Motor neuron (in vitro differentiated cells): ENCODE results near the gene TBXT. TPM values are rescaled to one million over a fixed set of nuclear protein-coding genes. Genes with fewer than 3 reads are reported as not detected.
"Not testable (repeated sequence)": the region's sequence is repeated elsewhere in the genome, so short reads cannot be mapped to it uniquely, and the experiment has no call there.

ENCODE experiments used
- ATAC-seq, 8 experiments: fragments of 200-7000 bp; cut with Tn5 transposase; replicated peaks in 6 of 8; 2 replicates each; pipeline ENCODE4 v1.8.0; 2021; ENCODE audit warnings: mild to moderate bottlenecking in 8 of 8, moderate library complexity in 8 of 8
- H3K27ac ChIP-seq, 2 donors: fragments of 250-450 bp; sonication (Bioruptor Pico); 2 replicates each; pipeline ENCODE4 v1.9.0; 2021; ENCODE audit warnings: antibody characterized with exemption in 2 of 2, mild to moderate bottlenecking in 2 of 2, moderate library complexity in 1 of 2
- H3K4me1 ChIP-seq, 2 donors: fragments of 250-450 bp; sonication (Bioruptor Pico); replicated peaks in 1 of 2; 2 replicates each; pipeline ENCODE4 v1.6.1; 2021; ENCODE audit warnings: antibody characterized with exemption in 2 of 2, mild to moderate bottlenecking in 2 of 2, moderate library complexity in 1 of 2
- H3K4me3 ChIP-seq, 5 donors: fragments of 250-450 bp; sonication (Bioruptor Pico); 2 replicates each; pipeline ENCODE4 v1.9.0; 2021; ENCODE audit warnings: antibody characterized with exemption in 5 of 5, mild to moderate bottlenecking in 5 of 5, moderate library complexity in 4 of 5
- WGBS, 10 experiments: fragments of 450-650 bp; shearing (Covaris generic); methylation state at CpG; one replicate each; pipeline ENCODE4 v1.0.0; 2022; 5-methylcytosine and 5-hydroxymethylcytosine counted together
- in situ Hi-C, 9 experiments: fragments of 400-800 bp; cut with MboI; loops; one replicate each; pipeline ENCODE4 v1.15.0; 2021; ENCODE audit warnings: low sequenced_read_pairs in 9 of 9, low pct_unique_long_range_greater_than_20kb in 2 of 9; ENCODE audit not compliant: unreplicated experiment in 9 of 9
- total RNA-seq, 8 experiments: library from RNA; unstranded; fragments of 300-600 nt; gene quantifications; 2 replicates each; pipeline versions ENCODE4 v1.2.3 to v1.2.4, GENCODE V29; 2022

The TBXT gene
- total RNA-seq, 8 experiments from 2014 or later: 0.13 to 0.28 TPM; not detected in 6

GRCh38 chr6:166194914-166195859 is 27.5 kb upstream of the TBXT start:
- Histone ChIP-seq H3K4me1 (peaks cover 3 to 4% of the 10 kb centered on the region in 2 donors), H3K4me3 (no peak overlapping the region), H3K27ac (no peak overlapping the region)
- 7 to 100% (median 47%) methylated on average over 1 to 5 of the region's 13 CpGs for WGBS, 10 experiments
- in situ Hi-C loops: no loop called here
- ATAC-seq: peak in 3 of 8 experiments; percentile 32 to 71 (median 50)

GRCh38 chr6:166192557-166192956 is 24.9 kb upstream of the TBXT start:
- Histone ChIP-seq H3K4me3 (no peak overlapping the region), H3K27ac (no peak overlapping the region), H3K4me1 (peaks cover 3 to 4% of the 10 kb centered on the region in 2 donors)
- ATAC-seq: no peak
- WGBS, 10 experiments: 0 to 89% (median 47%) methylated on average over 1 to 5 of the region's 5 CpGs; no CpG with 5 or more reads in 4 of the 10 experiments
- in situ Hi-C loops: no loop called here

- no peak for ATAC-seq
- Histone ChIP-seq H3K4me3 (no peak overlapping the region), H3K4me1 (peaks cover 1 to 2% of the 10 kb centered on the region in 2 donors), H3K27ac (no peak overlapping the region)
- WGBS, 10 experiments: 45 to 100% (median 89%) methylated on average over 1 to 7 of the region's 10 CpGs
- in situ Hi-C loops: no loop called here
These were observed 24.5 kb upstream of the TBXT start for GRCh38 chr6:166192136-166192535.

- no peak overlapping the region for H3K4me3 ChIP-seq
- no peaks in the 10 kb centered on the region for H3K4me1 ChIP-seq
- H3K27ac ChIP-seq: no peak overlapping the region
- WGBS, 10 experiments: 0 to 92% (median 60%) methylated on average over 1 to 5 of the region's 6 CpGs; no CpG with 5 or more reads in 6 of the 10 experiments
- ATAC-seq: no peak
- in situ Hi-C loops: no loop called here
These were observed 12.1 kb upstream of the TBXT start for GRCh38 chr6:166179704-166180103.

GRCh38 chr6:166176106-166176505 is 8.5 kb upstream of the TBXT start:
- Histone ChIP-seq H3K27ac (no peak overlapping the region), H3K4me3 (no peak overlapping the region), H3K4me1 (no peaks in the 10 kb centered on the region)
- WGBS, 10 experiments: 0 to 78% (median 33%) methylated on average over 1 to 2 of the region's 2 CpGs; no CpG with 5 or more reads in 4 of the 10 experiments
- in situ Hi-C loops: no loop called here
- no peak for ATAC-seq

GRCh38 chr6:166175093-166175492 is 7.4 kb upstream of the TBXT start:
- in situ Hi-C loops, H3K4me1 ChIP-seq, ATAC-seq, H3K4me3 ChIP-seq, H3K27ac ChIP-seq: not testable (repeated sequence)
- no CpG with 5 or more reads among the region's 3 CpGs for WGBS, 10 experiments

GRCh38 chr6:166174031-166174430 is 6.4 kb upstream of the TBXT start:
- peaks cover 5% of the 10 kb centered on the region in 2 donors for H3K4me1 ChIP-seq
- no peak overlapping the region for H3K4me3 ChIP-seq
- no peak for ATAC-seq
- H3K27ac ChIP-seq: no peak overlapping the region
- in situ Hi-C loops: loop anchor here in 2 of 9 experiments (25.0 kb wide), 3 partner anchors 88 to 238 kb away; partner anchors contain the start of gene MPC1 (in 1 of the 2)
- 0 to 90% (median 40%) methylated on average over 1 to 5 of the region's 5 CpGs; no CpG with 5 or more reads in 1 of the 10 experiments for WGBS, 10 experiments

GRCh38 chr6:166173281-166173951 is 5.8 kb upstream of the TBXT start:
- Histone ChIP-seq H3K4me3 (no peak overlapping the region), H3K4me1 (peaks cover 5 to 11% of the 10 kb centered on the region in 2 donors), H3K27ac (no peak overlapping the region)
- WGBS, 10 experiments: 0 to 58% (median 44%) methylated on average over 2 to 6 of the region's 9 CpGs; no CpG with 5 or more reads in 1 of the 10 experiments
- in situ Hi-C loops: loop anchor here in 2 of 9 experiments (25.0 kb wide), 3 partner anchors 89 to 239 kb away; partner anchors contain the start of gene MPC1 (in 1 of the 2)
- peak in 2 of 8 experiments; percentile 58 to 71 for ATAC-seq

GRCh38 chr6:166172546-166172945 is 4.9 kb upstream of the TBXT start:
- in situ Hi-C loops: loop anchor here in 2 of 9 experiments (25.0 kb wide), 3 partner anchors 90 to 240 kb away; partner anchors contain the start of gene MPC1 (in 1 of the 2)
- no peak for ATAC-seq
- whole genome bisulfite sequencing, 10 experiments: 45 to 100% (median 80%) methylated on average over 1 to 3 of the region's 3 CpGs; no CpG with 5 or more reads in 3 of the 10 experiments
- Histone ChIP-seq H3K4me1 (peaks cover 8 to 14% of the 10 kb centered on the region in 2 donors), H3K4me3 (no peak overlapping the region), H3K27ac (no peak overlapping the region)

- in situ Hi-C loops: loop anchor here in 2 of 9 experiments (25.0 kb wide), 3 partner anchors 93 to 243 kb away; partner anchors contain the start of gene MPC1 (in 1 of the 2)
- peaks cover 9 to 19% of the 10 kb centered on the region in 2 donors for H3K4me1 ChIP-seq
- no peak for ATAC-seq
These were observed 2.1 kb upstream of the TBXT start for GRCh38 chr6:166169549-166170421.

GRCh38 chr6:166168616-166169548 is 1.2 kb upstream of the TBXT start:
- in situ Hi-C loops: loop anchor here in 2 of 9 experiments (25.0 kb wide), 3 partner anchors 93 to 243 kb away; partner anchors contain the start of gene MPC1 (in 1 of the 2)
- no peak for ATAC-seq
- 0 to 10% (median 0%) methylated on average over 1 to 10 of the region's 65 CpGs; no CpG with 5 or more reads in 4 of the 10 experiments for WGBS, 10 experiments
- Histone ChIP-seq H3K4me1 (peaks cover 9 to 19% of the 10 kb centered on the region in 2 donors), H3K4me3 (peak overlapping the region in 3 of 5 donors; percentile 9 to 25 (median 20)), H3K27ac (no peak overlapping the region)

More at GRCh38 chr6:166169549-166170421, 2.1 kb upstream of the TBXT start:
- no peak overlapping the region for H3K4me3 ChIP-seq
- 7 to 33% (median 19%) methylated on average over 2 to 37 of the region's 41 CpGs for WGBS, 10 experiments
- no peak overlapping the region for H3K27ac ChIP-seq
